K562 (cell line): ENCODE data around the gene LCN1. TPM values are rescaled to one million over a fixed set of nuclear protein-coding genes. Genes with fewer than 3 reads are reported as not detected.
A peak's percentile ranks its signal among the peaks of the same experiment; 100 is the strongest.

ENCODE experiments used
- ARHGAP35 ChIP-seq: fragments of 450-650 bp; IDR thresholded peaks from 2 replicates; pipeline ENCODE4 v1.6.1; 2018; ENCODE audit not compliant: partially characterized antibody
- ARID1B ChIP-seq: fragments of 450-650 bp; IDR thresholded peaks from 2 replicates; pipeline ENCODE4 v1.6.1; 2016; ENCODE audit warnings: antibody characterized with exemption, mild to moderate bottlenecking, inconsistent platforms
- BCL6 ChIP-seq: fragments of 250-450 bp; sonication (Bioruptor Pico); IDR thresholded peaks from 2 replicates; pipeline ENCODE4 v1.4.0; 2020
- BRCA1 ChIP-seq, 2 experiments: fragments of 450-650 bp in 1 of 2; sonication (generic) in 1 of 2; formaldehyde crosslinking in 1 of 2; IDR thresholded peaks; 2 replicates each; pipeline versions ENCODE4 v1.5.0 to v1.6.1; 2017 to 2020; ENCODE audit warnings: mild to moderate bottlenecking in 1 of 2, missing genetic modification reagents in 1 of 2
- CBFA2T3 ChIP-seq: fragments of 450-650 bp; IDR thresholded peaks from 2 replicates; pipeline ENCODE4 v1.6.1; 2017
- COPS2 ChIP-seq: fragments of 450-650 bp; conservative IDR thresholded peaks from 2 replicates; pipeline ENCODE4 v1.6.1; 2016; ENCODE audit warnings: mild to moderate bottlenecking, moderate library complexity
- CREBBP ChIP-seq: IDR thresholded peaks from one replicate; pipeline ENCODE4 v1.6.1; 2012; ENCODE audit warnings: low read depth, mild to moderate bottlenecking, control low read depth, inconsistent platforms, low read length
- HSF4 ChIP-seq: fragments of 250-450 bp; sonication (Bioruptor Pico); IDR thresholded peaks from 2 replicates; pipeline ENCODE4 v2.1.2; 2022; ENCODE audit warnings: mild to moderate bottlenecking, moderate library complexity, borderline replicate concordance
- KAT7 ChIP-seq: sonication (generic); formaldehyde crosslinking; IDR thresholded peaks from 2 replicates; pipeline ENCODE4 v1.8.0; 2022; ENCODE audit warnings: missing genetic modification reagents, mild to moderate bottlenecking, borderline replicate concordance
- KAT8 ChIP-seq: fragments of 450-650 bp; IDR thresholded peaks from 2 replicates; pipeline ENCODE4 v1.6.1; 2016; ENCODE audit warnings: low read depth, mild to moderate bottlenecking
- MCM2 ChIP-seq: fragments of 450-650 bp; IDR thresholded peaks from 2 replicates; pipeline ENCODE4 v1.6.1; 2017; ENCODE audit warnings: low read depth, mild to moderate bottlenecking
- MTF1 ChIP-seq: fragments of 250-450 bp; sonication (Bioruptor Pico); IDR thresholded peaks from 2 replicates; pipeline ENCODE4 v1.9.0; 2021; ENCODE audit warnings: moderate library complexity, mild to moderate bottlenecking, inconsistent platforms, borderline replicate concordance
- NCOR1 ChIP-seq: fragments of 450-650 bp; IDR thresholded peaks from 2 replicates; pipeline ENCODE4 v1.6.1; 2016; ENCODE audit warnings: mild to moderate bottlenecking, moderate library complexity
- RBM34 ChIP-seq: fragments of 200-400 bp; formaldehyde crosslinking; IDR thresholded peaks from 2 replicates; pipeline ENCODE4 v1.6.1; 2018; ENCODE audit warnings: low read length, borderline replicate concordance; ENCODE audit not compliant: insufficient read depth
- RBM39 ChIP-seq: fragments of 200-400 bp; formaldehyde crosslinking; optimal IDR thresholded peaks from 2 replicates; pipeline ENCODE3; 2018; ENCODE audit warnings: low read depth, low read length
- RFX7 ChIP-seq: fragments of 250-450 bp; sonication (Bioruptor Pico); IDR thresholded peaks from 2 replicates; pipeline ENCODE4 v1.5.1; 2021; ENCODE audit warnings: mild to moderate bottlenecking
- SIRT6 ChIP-seq: IDR thresholded peaks from one replicate; pipeline ENCODE4 v1.6.1; 2012; ENCODE audit warnings: low read depth, mild to moderate bottlenecking, control low read depth, inconsistent platforms, low read length, moderate library complexity
- TAF15 ChIP-seq: fragments of 200-400 bp; formaldehyde crosslinking; IDR thresholded peaks from 2 replicates; pipeline ENCODE4 v1.6.1; 2017; ENCODE audit warnings: mild to moderate bottlenecking, low read depth, low read length, moderate library complexity
- ZC3H11A ChIP-seq: IDR thresholded peaks from 2 replicates; pipeline ENCODE4 v1.6.1; 2012; ENCODE audit warnings: low read depth, low read length, improper control_type of control experiment
- ZEB2 ChIP-seq: fragments of 450-650 bp; IDR thresholded peaks from 2 replicates; pipeline ENCODE4 v1.6.1; 2016
- ZNF140 ChIP-seq: fragments of 250-450 bp; sonication (Bioruptor Pico); IDR thresholded peaks from 2 replicates; pipeline ENCODE4 v1.8.0; 2021; ENCODE audit warnings: moderate library complexity, mild to moderate bottlenecking, inconsistent platforms
- ZNF146 ChIP-seq: IDR thresholded peaks from one replicate; pipeline ENCODE4 v1.6.1; 2018; ENCODE audit warnings: missing compliant biosample characterization; ENCODE audit not compliant: unreplicated experiment
- ZNF212 ChIP-seq: fragments of 450-650 bp; formaldehyde crosslinking; IDR thresholded peaks from 2 replicates; pipeline ENCODE4 v1.4.0; 2020; ENCODE audit warnings: mild to moderate bottlenecking
- ZNF23 ChIP-seq: fragments of 250-450 bp; sonication (Bioruptor Pico); IDR thresholded peaks from 2 replicates; pipeline ENCODE4 v1.4.0; 2020; ENCODE audit warnings: mild to moderate bottlenecking
- ZSCAN29 ChIP-seq: fragments of 450-650 bp; IDR thresholded peaks from 2 replicates; pipeline ENCODE4 v1.6.1; 2017
- polyA plus RNA-seq, 8 experiments: library from polyadenylated mRNA; depleted of rRNA in 4 of 8; stranded (reverse) in 5 of 8; unstranded in 3 of 8; fragments of >200 nt; fragmentation: Nextera tagmentation in 2 of 8; fragmentation: Illumina TruSeq in 1 of 8; extraction: Ambion mirVana in 2 of 8; extraction: Trizol in 1 of 8; gene quantifications; 2 replicates each; pipeline versions ENCODE4 v1.2.1 to v1.2.3, GENCODE V29; 2011 to 2014; ENCODE audit warnings: inconsistent platforms in 1 of 8, missing spikeins in 1 of 8
- total RNA-seq, 7 experiments: library from RNA; depleted of rRNA in 6 of 7; stranded (reverse); fragments of >200 nt in 6 of 7; fragmentation: Illumina TruSeq in 2 of 7; extraction: Trizol in 2 of 7; gene quantifications; 2 replicates each; pipeline versions ENCODE4 v1.2.1 to v1.2.3, GENCODE V29; 2011 to 2021; ENCODE audit warnings: low replicate concordance in 1 of 7
- TF ChIP-seq, protein P1 (sequence below): fragments of 250-450 bp; sonication (Bioruptor Pico); IDR thresholded peaks from 2 replicates; pipeline ENCODE4 v1.9.0; 2021; ENCODE audit warnings: mild to moderate bottlenecking
- TF ChIP-seq, protein P2 (sequence below), 3 experiments: fragments of 200-800 bp in 1 of 3; sonication (Bioruptor generic) in 1 of 3; sonication (generic) in 1 of 3; formaldehyde crosslinking in 1 of 3; IDR thresholded peaks; 2 replicates each; pipeline versions ENCODE4 v1.6.1 to v1.8.0; 2016 to 2022; ENCODE audit warnings: mild to moderate bottlenecking in 2 of 3, missing compliant biosample characterization in 2 of 3, missing genetic modification characterization in 2 of 3, missing genetic modification reagents in 1 of 3
- TF ChIP-seq, protein P3 (sequence below): sonication (generic); formaldehyde crosslinking; IDR thresholded peaks from 2 replicates; pipeline ENCODE4 v1.9.0; 2022; ENCODE audit warnings: mild to moderate bottlenecking, missing genetic modification reagents
- TF ChIP-seq, protein P4 (sequence below): fragments of 450-650 bp; conservative IDR thresholded peaks from 2 replicates; pipeline ENCODE4 v1.6.1; 2016; ENCODE audit warnings: missing genetic modification characterization, low read depth, mild to moderate bottlenecking, missing compliant biosample characterization, moderate library complexity

Gene LCN1
- total and polyA plus RNA-seq, 9 of the 15 experiments (the other 6 are each of a cell fraction or from before 2014, with no cell fraction given) = not detected

DNA sequence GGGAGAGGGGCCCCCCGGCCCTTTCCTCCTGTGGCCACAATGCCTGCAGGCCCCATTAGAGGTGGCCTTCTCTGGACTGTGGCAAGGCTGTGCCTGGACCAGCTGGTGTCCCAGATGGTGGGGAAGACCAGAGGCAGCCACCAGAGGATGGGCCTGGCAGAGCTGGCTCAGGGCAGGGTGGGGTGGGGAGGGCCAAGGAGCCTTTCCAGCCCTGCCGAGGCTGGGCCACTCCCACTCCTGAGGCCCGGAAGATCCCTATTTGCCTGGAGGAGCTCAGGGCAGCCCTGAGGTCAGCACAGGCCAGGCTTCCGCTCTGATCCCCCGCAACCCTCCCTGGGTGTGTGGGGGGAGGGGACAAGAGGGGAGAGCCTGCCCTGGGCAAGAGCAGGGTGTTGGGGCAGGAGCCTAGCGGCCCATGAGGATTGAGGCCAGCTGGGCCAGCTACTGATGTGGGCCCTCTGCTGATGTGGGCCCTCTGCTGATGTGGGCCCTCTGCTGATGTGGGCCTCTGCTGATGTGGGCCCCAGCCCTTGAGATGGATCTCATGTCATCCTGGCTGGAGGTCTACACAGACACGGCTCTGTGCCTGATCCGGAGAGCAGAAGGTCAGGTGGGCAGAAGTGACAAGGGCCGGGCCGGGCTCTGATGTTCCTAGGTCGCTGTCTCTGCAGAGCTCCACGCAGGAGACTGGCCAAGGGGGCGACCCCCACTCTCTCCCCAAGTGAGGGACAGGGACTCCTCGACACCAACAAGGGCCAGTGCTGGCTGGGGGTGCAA is 14.7 kb upstream of the LCN1 start (continued):
- TF ChIP-seq, protein P1, sequence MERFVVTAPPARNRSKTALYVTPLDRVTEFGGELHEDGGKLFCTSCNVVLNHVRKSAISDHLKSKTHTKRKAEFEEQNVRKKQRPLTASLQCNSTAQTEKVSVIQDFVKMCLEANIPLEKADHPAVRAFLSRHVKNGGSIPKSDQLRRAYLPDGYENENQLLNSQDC (CRISPR knock-in tag) = no peak
- TF ChIP-seq ARHGAP35 (no peak), MCM2 (no peak), KAT8 (no peak), SIRT6 (no peak), COPS2 (no peak), MTF1 (CRISPR knock-in tag) (no peak), ZNF140 (no peak), CBFA2T3 (peak; percentile 24; the same call in 1 of the 2 replicates), HSF4 (CRISPR knock-in tag) (no peak), RBM39 (no peak), ZNF23 (CRISPR knock-in tag) (no peak), RFX7 (CRISPR knock-in tag) (no peak), ZEB2 (no peak), BRCA1 (IDR thresholded peaks at IDR 0.05) (no peak), BRCA1 (CRISPR knock-in tag; IDR thresholded peaks at IDR 0.05) (no peak), RBM34 (no peak), ZSCAN29 (peak; percentile 72; the same call in 1 of the 2 replicates), KAT7 (CRISPR knock-in tag) (no peak), ZNF146 (CRISPR knock-in tag) (no peak), ARID1B (peak; percentile 26; the same call in 1 of the 2 replicates), ZC3H11A (no peak), BCL6 (CRISPR knock-in tag) (no peak), CREBBP (no peak), TAF15 (no peak), ZNF212 (no peak), NCOR1 (peak; percentile 37; the same call in 1 of the 2 replicates)
- TF ChIP-seq, protein P2, sequence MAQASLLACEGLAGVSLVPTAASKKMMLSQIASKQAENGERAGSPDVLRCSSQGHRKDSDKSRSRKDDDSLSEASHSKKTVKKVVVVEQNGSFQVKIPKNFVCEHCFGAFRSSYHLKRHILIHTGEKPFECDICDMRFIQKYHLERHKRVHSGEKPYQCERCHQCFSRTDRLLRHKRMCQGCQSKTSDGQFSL (CRISPR knock-in tag; IDR thresholded peaks at IDR 0.05) = no peak
- TF ChIP-seq, protein P2 (tag; IDR thresholded peaks at IDR 0.05) = no peak
- TF ChIP-seq, protein P3, sequence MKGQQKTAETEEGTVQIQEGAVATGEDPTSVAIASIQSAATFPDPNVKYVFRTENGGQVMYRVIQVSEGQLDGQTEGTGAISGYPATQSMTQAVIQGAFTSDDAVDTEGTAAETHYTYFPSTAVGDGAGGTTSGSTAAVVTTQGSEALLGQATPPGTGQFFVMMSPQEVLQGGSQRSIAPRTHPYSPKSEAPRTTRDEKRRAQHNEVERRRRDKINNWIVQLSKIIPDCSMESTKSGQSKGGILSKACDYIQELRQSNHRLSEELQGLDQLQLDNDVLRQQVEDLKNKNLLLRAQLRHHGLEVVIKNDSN (CRISPR knock-in tag) = no peak
- TF ChIP-seq, protein P4, sequence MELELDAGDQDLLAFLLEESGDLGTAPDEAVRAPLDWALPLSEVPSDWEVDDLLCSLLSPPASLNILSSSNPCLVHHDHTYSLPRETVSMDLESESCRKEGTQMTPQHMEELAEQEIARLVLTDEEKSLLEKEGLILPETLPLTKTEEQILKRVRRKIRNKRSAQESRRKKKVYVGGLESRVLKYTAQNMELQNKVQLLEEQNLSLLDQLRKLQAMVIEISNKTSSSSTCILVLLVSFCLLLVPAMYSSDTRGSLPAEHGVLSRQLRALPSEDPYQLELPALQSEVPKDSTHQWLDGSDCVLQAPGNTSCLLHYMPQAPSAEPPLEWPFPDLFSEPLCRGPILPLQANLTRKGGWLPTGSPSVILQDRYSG = no peak
